Fibroblast of villous mesenchyme (primary cell): ENCODE data around the gene PRSS12. TPM values are rescaled to one million over a fixed set of nuclear protein-coding genes. Genes with fewer than 3 reads are reported as not detected.
"Not testable (repeated sequence)": the region's sequence is repeated elsewhere in the genome, so short reads cannot be mapped to it uniquely, and the experiment has no call there.

Experiments used
- DNase-seq: peaks from one replicate; pipeline ENCODE4 v3.0.0-alpha.2; 2010; ENCODE audit warnings: low read depth
- H3K4me3 ChIP-seq: 2 replicates; pipeline ENCODE4 v1.5.1; 2011; ENCODE audit warnings: low read depth, mild to moderate bottlenecking, low read length
- total RNA-seq: library from RNA; depleted of rRNA; stranded (reverse); fragments of >200 nt; gene quantifications from 2 replicates; pipeline ENCODE4 v1.2.3, GENCODE V29; 2012
- TF ChIP-seq, protein P1 (sequence below): IDR thresholded peaks from 2 replicates; pipeline ENCODE4 v1.5.1; 2012; ENCODE audit warnings: low read depth, mild to moderate bottlenecking, low read length; ENCODE audit not compliant: insufficient read depth

PRSS12 gene
- total RNA-seq, 1 donor, result 11.7 TPM

GRCh38 chr4:118395057-118395644 is 42.3 kb upstream of the PRSS12 start:
- DNase-seq, result no peak
- H3K4me3 ChIP-seq, result no peak overlapping the region
- TF ChIP-seq, protein P1, sequence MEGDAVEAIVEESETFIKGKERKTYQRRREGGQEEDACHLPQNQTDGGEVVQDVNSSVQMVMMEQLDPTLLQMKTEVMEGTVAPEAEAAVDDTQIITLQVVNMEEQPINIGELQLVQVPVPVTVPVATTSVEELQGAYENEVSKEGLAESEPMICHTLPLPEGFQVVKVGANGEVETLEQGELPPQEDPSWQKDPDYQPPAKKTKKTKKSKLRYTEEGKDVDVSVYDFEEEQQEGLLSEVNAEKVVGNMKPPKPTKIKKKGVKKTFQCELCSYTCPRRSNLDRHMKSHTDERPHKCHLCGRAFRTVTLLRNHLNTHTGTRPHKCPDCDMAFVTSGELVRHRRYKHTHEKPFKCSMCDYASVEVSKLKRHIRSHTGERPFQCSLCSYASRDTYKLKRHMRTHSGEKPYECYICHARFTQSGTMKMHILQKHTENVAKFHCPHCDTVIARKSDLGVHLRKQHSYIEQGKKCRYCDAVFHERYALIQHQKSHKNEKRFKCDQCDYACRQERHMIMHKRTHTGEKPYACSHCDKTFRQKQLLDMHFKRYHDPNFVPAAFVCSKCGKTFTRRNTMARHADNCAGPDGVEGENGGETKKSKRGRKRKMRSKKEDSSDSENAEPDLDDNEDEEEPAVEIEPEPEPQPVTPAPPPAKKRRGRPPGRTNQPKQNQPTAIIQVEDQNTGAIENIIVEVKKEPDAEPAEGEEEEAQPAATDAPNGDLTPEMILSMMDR, result no peak

GRCh38 chr4:118392509-118392908 is 39.7 kb upstream of the PRSS12 start:
- DNase-seq, H3K4me3 ChIP-seq: not testable (repeated sequence)

GRCh38 chr4:118390121-118390520 is 37.3 kb upstream of the PRSS12 start:
- no peak for DNase-seq
- no peak overlapping the region for H3K4me3 ChIP-seq
- TF ChIP-seq, protein P1, result no peak

DNA sequence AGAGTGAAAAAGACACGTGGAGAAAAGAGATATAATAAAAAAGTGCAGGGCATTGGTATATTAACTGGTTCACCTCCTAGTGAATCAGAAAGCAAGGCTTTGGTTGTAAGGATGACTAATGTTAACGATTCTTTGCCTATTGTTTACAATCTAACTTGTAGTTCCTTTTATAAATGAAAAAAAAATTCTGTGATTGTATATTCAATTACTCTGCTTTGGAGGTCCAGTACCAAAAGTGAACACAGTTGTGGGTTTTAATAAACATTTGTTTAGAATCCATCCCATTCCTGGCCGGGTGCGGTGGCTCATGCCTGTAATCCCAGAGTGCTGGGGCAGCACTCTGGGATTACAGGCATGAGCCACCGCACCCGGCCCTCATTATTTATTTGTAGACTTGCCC is 36.9 kb upstream of the PRSS12 start:
- H3K4me3 ChIP-seq, result no peak overlapping the region
- TF ChIP-seq, protein P1, result no peak
- DNase-seq, result no peak

DNA sequence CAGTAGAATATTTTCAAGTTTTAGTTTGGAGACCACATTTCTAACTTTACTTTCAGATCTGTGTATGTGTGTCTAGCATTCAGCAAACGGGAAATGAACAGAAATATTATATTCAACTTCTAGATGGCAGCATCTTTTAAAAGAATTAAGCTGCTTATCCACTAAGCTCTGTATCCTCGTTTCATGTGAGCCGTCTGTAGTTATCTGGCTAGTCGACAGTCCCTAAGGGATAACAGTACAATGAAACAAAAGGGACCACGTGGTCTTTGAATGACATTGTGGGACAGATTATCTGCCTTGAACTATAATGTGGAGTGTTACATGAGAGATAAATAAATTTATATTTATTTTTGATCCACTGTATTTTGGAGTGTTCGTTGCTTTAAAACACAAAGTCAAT is 35.8 kb upstream of the PRSS12 start:
- TF ChIP-seq, protein P1, result no peak
- DNase-seq, result no peak
- no peak overlapping the region for H3K4me3 ChIP-seq

GRCh38 chr4:118381902-118382301 is 29.1 kb upstream of the PRSS12 start:
- no peak for DNase-seq
- H3K4me3 ChIP-seq, result no peak overlapping the region
- TF ChIP-seq, protein P1, result no peak

GRCh38 chr4:118373614-118374255 is 20.9 kb upstream of the PRSS12 start:
- H3K4me3 ChIP-seq, result no peak overlapping the region
- TF ChIP-seq, protein P1, result no peak
- DNase-seq, result peak; percentile 84
